Measurements from ENCODE around the gene BRD4. TPM values are rescaled to one million over a fixed set of nuclear protein-coding genes. Genes with fewer than 3 reads are reported as not detected.

Gene BRD4
- total RNA-seq, 1 donor from 2014 or later, result 14.7 TPM

DNA sequence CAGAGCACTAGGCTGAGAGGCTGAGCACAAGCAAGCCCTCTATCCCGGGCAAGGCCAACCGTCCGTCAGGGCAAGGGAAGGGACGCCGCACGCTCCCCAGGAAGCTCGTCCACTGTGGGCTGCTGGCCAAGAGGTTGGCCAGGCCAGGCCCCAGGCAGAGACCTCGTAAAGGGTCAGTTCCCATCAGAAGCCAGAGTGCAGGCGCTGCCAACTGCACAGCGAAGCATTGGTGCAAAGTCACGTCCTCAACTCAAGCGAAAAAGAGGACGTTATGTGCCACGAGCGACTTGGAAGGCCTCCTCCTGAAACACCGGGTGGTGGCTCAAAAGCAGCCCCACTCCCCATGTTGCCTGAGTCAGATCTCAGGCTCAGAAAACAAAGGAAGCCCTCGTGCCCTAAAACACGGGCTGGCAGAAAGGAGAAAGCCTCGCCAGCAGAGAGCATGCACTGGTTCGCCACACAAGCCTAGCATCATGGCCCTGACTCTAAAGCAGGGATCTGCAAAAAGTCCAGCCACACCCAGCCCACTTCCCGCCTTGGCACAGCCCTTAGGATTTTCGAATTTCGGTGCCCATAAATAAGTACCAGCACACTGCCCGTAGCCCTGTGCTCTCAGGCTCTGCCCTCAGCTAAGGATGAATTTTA, 42.6 kb upstream of the BRD4 start:
- TF ChIP-seq, protein P1, sequence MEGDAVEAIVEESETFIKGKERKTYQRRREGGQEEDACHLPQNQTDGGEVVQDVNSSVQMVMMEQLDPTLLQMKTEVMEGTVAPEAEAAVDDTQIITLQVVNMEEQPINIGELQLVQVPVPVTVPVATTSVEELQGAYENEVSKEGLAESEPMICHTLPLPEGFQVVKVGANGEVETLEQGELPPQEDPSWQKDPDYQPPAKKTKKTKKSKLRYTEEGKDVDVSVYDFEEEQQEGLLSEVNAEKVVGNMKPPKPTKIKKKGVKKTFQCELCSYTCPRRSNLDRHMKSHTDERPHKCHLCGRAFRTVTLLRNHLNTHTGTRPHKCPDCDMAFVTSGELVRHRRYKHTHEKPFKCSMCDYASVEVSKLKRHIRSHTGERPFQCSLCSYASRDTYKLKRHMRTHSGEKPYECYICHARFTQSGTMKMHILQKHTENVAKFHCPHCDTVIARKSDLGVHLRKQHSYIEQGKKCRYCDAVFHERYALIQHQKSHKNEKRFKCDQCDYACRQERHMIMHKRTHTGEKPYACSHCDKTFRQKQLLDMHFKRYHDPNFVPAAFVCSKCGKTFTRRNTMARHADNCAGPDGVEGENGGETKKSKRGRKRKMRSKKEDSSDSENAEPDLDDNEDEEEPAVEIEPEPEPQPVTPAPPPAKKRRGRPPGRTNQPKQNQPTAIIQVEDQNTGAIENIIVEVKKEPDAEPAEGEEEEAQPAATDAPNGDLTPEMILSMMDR (conservative IDR thresholded peaks at IDR 0.05; ENCODE audit: low read depth, low read length), result no peak
- H3K4me3 ChIP-seq (ENCODE audit: low read depth, low read length), result peak overlapping the region; percentile 13
- peak; percentile 38 for DNase-seq (ENCODE audit: low read depth)

DNA sequence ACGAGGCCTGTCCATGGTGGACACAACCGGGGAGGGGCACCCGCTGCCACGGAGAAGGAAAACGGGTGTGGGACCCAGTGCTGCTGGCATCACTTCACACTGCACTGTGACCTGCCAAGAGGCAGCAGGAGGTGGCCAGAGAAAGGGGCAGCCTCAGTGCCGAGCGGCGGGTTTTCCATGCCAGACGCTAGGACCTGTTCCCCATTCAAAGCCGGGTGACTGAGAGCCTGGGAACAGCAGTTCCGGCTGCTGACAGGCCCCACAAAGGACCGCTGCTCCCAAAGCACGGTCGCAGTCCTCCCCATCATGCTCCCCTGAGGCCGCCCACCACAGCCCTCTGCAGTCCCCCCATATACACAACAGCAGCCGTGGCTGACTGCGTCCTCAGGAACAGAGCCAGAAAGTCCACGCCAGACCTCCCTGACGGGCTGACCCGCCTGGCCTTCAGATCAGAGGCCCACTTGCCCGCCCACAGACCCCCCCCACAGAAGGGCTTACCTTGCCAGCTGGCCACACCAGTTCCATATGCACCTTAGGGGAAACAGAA, 41.8 kb upstream of the BRD4 start:
- TF ChIP-seq, protein P1 (conservative IDR thresholded peaks at IDR 0.05; ENCODE audit: low read depth, low read length), result no peak
- no peak for DNase-seq (ENCODE audit: low read depth)
- no peak overlapping the region for H3K4me3 ChIP-seq (ENCODE audit: low read depth, low read length)

DNA sequence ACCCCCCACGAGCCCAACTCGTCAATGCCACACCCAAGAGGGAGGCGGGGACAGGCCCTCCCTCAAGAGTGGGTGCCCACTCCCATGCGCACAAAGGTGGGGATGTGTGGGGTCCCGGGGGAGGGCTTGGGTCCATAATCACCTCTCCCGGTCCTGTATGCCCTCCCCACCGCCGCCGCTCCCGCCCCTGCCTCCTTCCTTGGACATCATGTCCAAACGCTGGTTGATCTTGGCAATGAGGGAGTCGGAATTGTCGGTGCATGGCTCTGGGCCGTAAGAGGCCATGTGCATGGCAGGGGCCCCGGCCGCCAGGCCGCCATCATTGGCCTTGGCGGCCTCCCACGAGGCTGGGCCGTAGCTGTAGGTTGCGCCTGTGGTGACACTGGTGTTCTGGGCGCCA, 41.3 kb upstream of the BRD4 start:
- no peak for DNase-seq (ENCODE audit: low read depth)
- H3K4me3 ChIP-seq (ENCODE audit: low read depth, low read length), result no peak overlapping the region
- TF ChIP-seq, protein P1 (conservative IDR thresholded peaks at IDR 0.05; ENCODE audit: low read depth, low read length), result no peak

DNA sequence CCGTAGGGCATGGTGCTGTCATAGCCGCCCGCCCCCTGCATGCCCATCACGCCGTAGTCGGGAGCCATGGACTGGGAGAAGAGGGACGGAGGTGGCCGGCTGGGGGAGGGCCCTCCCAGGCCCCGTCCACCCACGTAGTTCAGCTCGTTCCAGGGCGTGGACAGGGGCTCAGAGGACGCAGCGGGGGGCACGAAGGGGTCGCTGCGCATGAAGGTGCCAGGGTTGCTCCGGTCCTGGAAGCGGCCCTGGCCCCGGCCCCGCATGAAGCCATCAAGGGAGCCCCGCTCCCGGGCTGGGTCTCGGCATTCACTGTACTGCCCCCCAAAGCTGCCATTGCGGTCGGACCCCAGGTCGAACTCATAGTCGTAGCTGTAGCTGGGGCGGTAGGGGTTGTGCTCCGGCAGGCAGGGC, 40.6 kb upstream of the BRD4 start:
- TF ChIP-seq, protein P1 (conservative IDR thresholded peaks at IDR 0.05; ENCODE audit: low read depth, low read length), result no peak
- no peak for DNase-seq (ENCODE audit: low read depth)
- H3K4me3 ChIP-seq (ENCODE audit: low read depth, low read length), result no peak overlapping the region

DNA sequence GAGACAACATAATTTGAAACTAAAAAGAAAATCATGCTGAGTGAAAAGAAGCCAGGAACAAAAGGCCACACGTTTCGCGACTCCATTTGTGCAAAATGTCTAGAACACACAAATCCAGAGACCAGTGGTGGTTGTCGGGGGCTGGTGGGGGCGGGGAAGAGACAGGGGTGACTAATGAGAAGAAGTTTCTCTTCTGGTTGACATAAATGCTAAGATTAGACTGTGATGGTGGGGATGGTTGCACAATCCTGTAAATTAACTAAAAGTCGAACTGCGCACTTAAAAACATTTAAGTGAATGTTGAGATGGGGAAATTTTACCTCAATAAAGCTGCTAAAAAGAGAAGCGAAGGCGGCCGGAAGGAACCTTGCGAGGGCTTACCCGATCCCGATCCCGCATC, 40.1 kb upstream of the BRD4 start:
- TF ChIP-seq, protein P1 (conservative IDR thresholded peaks at IDR 0.05; ENCODE audit: low read depth, low read length), result no peak
- no peak for DNase-seq (ENCODE audit: low read depth)

DNA sequence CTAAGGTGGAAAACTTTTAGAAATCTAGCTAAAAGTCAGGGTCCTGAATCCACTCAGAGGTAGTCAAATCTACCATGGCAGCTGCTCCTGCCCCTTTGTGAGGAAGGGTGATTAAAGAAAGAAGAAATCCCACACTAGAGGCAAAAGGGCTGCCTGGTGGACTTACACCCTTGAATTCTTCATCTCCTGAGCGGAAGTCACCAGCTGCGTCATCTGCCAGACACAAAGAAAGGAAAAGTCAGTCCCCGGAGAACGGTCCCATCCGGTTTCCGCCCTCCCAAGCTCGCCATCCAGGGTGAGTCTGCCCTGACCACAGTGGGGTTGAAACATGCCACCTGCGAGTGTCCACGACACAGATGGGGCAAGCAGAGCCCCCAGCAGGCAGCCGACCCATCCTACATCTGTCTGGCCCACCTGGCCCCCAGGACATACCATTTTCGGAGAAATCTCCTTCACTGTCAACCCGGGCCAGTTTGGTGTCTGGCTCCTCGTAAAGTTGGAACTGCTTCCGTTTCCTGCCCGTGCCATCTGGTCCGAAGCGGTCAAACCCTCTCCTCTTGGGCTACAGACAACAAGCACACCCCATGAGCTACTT, 39.5 kb upstream of the BRD4 start:
- H3K4me3 ChIP-seq (ENCODE audit: low read depth, low read length), result no peak overlapping the region
- TF ChIP-seq, protein P1 (conservative IDR thresholded peaks at IDR 0.05; ENCODE audit: low read depth, low read length), result no peak
- no peak for DNase-seq (ENCODE audit: low read depth)

More for the DNA sequence above, 40.1 kb upstream of the BRD4 start:
- H3K4me3 ChIP-seq (ENCODE audit: low read depth, low read length), result no peak overlapping the region
